ENCODE data around the gene MCUB.
"Not testable (repeated sequence)": the region's sequence is repeated elsewhere in the genome, so short reads cannot be mapped to it uniquely, and the experiment has no call there.

DNA sequence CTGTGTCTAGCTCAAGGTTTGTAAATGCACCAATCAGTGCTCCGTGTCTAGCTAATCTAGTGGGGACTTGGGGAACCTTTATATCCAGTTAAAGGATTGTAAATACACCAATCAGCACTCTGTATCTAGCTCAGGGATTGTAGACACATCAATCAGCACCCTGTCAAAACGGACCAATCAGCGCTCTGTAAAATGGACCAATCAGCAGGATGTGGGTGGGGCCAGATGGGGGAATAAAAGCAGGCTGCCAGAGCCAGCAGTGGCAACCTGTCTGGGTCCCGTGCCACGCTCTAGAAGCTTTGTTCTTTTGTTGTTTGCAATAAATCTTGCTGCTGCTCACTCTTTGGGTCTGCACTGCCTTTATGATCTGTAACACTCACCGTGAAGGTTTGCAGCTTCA, 2.0 kb upstream of the MCUB start:
- TF ChIP-seq CTCF, POLR2A (IDR thresholded peaks at IDR 0.05): not testable (repeated sequence)

All from testis (tissue), 2 donors.